SK-N-SH treated with all-trans-retinoic acid at 6 μM for 48 hours (cell line): ENCODE measurements around the gene SLC25A10.

ENCODE experiments used
- ATAC-seq: fragments of 200-7000 bp; cut with Tn5 transposase; 3 replicates; pipeline ENCODE4 v1.9.1; 2020; ENCODE audit warnings: mild to moderate bottlenecking, moderate library complexity
- ARNTL ChIP-seq: fragments of 450-650 bp; formaldehyde crosslinking; IDR thresholded peaks from 2 replicates; pipeline ENCODE4 v1.5.0; 2020; ENCODE audit warnings: low read depth, mild to moderate bottlenecking, moderate library complexity, borderline replicate concordance
- BACH2 ChIP-seq: fragments of 250-450 bp; sonication (Bioruptor Pico); IDR thresholded peaks from 2 replicates; pipeline ENCODE4 v1.9.0; 2021; ENCODE audit warnings: mild to moderate bottlenecking, borderline replicate concordance
- CSDC2 ChIP-seq: fragments of 250-450 bp; sonication (Bioruptor Pico); IDR thresholded peaks from 2 replicates; pipeline ENCODE4 v1.5.0; 2020; ENCODE audit warnings: mild to moderate bottlenecking, moderate library complexity
- ESRRG ChIP-seq: fragments of 250-450 bp; sonication (Bioruptor Pico); IDR thresholded peaks from 2 replicates; pipeline ENCODE4 v1.6.1; 2021; ENCODE audit warnings: mild to moderate bottlenecking
- ISL1 ChIP-seq: fragments of 250-450 bp; sonication (Bioruptor Pico); IDR thresholded peaks from 2 replicates; pipeline ENCODE4 v2.1.2; 2022; ENCODE audit warnings: mild to moderate bottlenecking, moderate library complexity
- OSR1 ChIP-seq: fragments of 250-450 bp; sonication (Bioruptor Pico); IDR thresholded peaks from 2 replicates; pipeline ENCODE4 v1.8.0; 2022; ENCODE audit warnings: moderate library complexity, mild to moderate bottlenecking, inconsistent platforms
- RARB ChIP-seq: fragments of 250-450 bp; sonication (Bioruptor Pico); IDR thresholded peaks from 2 replicates; pipeline ENCODE4 v1.8.0; 2021; ENCODE audit warnings: mild to moderate bottlenecking, moderate library complexity
- TCF4 ChIP-seq: fragments of 250-450 bp; sonication (Bioruptor Pico); IDR thresholded peaks from 2 replicates; pipeline ENCODE4 v1.8.0; 2021; ENCODE audit warnings: mild to moderate bottlenecking, moderate library complexity, borderline replicate concordance
- TOX ChIP-seq: fragments of 250-450 bp; sonication (Bioruptor Pico); IDR thresholded peaks from 2 replicates; pipeline ENCODE4 v1.8.0; 2021; ENCODE audit warnings: mild to moderate bottlenecking, moderate library complexity, borderline replicate concordance
- ZC3H10 ChIP-seq: fragments of 250-450 bp; sonication (Bioruptor Pico); IDR thresholded peaks from 2 replicates; pipeline ENCODE4 v1.5.1; 2021; ENCODE audit warnings: mild to moderate bottlenecking, moderate library complexity
- ZFP3 ChIP-seq: fragments of 250-450 bp; sonication (Bioruptor Pico); IDR thresholded peaks from 2 replicates; pipeline ENCODE4 v1.5.0; 2020; ENCODE audit warnings: mild to moderate bottlenecking, moderate library complexity
- ZNF70 ChIP-seq: fragments of 450-650 bp; formaldehyde crosslinking; IDR thresholded peaks from 2 replicates; pipeline ENCODE4 v1.5.0; 2020; ENCODE audit warnings: mild to moderate bottlenecking, moderate library complexity
- ZNF8 ChIP-seq: fragments of 450-650 bp; formaldehyde crosslinking; IDR thresholded peaks from 2 replicates; pipeline ENCODE4 v1.5.0; 2020; ENCODE audit warnings: mild to moderate bottlenecking, moderate library complexity
- TF ChIP-seq, protein P1 (sequence below): fragments of 250-450 bp; sonication (Bioruptor Pico); IDR thresholded peaks from 2 replicates; pipeline ENCODE4 v1.8.0; 2021; ENCODE audit warnings: low read depth, mild to moderate bottlenecking, moderate library complexity, borderline replicate concordance
- TF ChIP-seq, protein P2 (sequence below): fragments of 250-450 bp; sonication (Bioruptor Pico); IDR thresholded peaks from 2 replicates; pipeline ENCODE4 v1.8.0; 2020; ENCODE audit warnings: mild to moderate bottlenecking, moderate library complexity, borderline replicate concordance
- TF ChIP-seq, protein P3 (sequence below): fragments of 250-450 bp; sonication (Bioruptor Pico); IDR thresholded peaks from 2 replicates; pipeline ENCODE4 v1.5.0; 2020; ENCODE audit warnings: mild to moderate bottlenecking, moderate library complexity

The SLC25A10 gene

DNA sequence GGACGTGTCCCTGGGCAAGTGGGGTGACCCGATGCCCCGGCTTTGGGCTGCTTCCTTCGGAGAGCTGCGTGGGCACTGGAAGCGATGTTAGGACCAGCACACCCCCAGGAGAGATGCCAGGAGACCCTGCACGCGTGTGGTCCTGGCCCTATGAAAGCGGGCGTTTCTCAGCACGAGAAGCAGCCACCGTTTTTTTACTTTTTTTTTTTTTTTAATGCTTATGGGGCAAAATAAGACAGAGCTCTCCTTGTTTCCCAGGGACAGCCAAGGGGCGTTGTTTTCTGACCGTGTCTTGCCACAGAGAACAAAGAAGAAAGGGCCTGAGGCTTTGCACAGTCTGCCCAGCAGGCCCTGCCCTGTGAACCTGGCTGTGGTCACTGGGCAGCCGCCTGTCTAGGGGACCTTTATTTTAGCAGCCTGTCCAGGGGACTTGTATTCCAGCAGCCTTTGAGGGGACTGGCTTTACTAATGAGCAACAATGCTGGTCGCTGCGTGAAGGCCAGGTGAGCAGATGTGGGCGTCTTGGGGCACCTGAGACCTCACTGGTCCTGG, 996 bp downstream of the SLC25A10 start (continued):
- TF ChIP-seq, protein P1, sequence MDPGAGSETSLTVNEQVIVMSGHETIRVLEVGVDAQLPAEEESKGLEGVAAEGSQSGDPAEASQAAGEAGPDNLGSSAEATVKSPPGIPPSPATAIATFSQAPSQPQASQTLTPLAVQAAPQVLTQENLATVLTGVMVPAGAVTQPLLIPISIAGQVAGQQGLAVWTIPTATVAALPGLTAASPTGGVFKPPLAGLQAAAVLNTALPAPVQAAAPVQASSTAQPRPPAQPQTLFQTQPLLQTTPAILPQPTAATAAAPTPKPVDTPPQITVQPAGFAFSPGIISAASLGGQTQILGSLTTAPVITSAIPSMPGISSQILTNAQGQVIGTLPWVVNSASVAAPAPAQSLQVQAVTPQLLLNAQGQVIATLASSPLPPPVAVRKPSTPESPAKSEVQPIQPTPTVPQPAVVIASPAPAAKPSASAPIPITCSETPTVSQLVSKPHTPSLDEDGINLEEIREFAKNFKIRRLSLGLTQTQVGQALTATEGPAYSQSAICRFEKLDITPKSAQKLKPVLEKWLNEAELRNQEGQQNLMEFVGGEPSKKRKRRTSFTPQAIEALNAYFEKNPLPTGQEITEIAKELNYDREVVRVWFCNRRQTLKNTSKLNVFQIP (CRISPR knock-in tag): no peak
- TF ChIP-seq, protein P2, sequence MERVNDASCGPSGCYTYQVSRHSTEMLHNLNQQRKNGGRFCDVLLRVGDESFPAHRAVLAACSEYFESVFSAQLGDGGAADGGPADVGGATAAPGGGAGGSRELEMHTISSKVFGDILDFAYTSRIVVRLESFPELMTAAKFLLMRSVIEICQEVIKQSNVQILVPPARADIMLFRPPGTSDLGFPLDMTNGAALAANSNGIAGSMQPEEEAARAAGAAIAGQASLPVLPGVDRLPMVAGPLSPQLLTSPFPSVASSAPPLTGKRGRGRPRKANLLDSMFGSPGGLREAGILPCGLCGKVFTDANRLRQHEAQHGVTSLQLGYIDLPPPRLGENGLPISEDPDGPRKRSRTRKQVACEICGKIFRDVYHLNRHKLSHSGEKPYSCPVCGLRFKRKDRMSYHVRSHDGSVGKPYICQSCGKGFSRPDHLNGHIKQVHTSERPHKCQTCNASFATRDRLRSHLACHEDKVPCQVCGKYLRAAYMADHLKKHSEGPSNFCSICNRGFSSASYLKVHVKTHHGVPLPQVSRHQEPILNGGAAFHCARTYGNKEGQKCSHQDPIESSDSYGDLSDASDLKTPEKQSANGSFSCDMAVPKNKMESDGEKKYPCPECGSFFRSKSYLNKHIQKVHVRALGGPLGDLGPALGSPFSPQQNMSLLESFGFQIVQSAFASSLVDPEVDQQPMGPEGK: no peak

DNA sequence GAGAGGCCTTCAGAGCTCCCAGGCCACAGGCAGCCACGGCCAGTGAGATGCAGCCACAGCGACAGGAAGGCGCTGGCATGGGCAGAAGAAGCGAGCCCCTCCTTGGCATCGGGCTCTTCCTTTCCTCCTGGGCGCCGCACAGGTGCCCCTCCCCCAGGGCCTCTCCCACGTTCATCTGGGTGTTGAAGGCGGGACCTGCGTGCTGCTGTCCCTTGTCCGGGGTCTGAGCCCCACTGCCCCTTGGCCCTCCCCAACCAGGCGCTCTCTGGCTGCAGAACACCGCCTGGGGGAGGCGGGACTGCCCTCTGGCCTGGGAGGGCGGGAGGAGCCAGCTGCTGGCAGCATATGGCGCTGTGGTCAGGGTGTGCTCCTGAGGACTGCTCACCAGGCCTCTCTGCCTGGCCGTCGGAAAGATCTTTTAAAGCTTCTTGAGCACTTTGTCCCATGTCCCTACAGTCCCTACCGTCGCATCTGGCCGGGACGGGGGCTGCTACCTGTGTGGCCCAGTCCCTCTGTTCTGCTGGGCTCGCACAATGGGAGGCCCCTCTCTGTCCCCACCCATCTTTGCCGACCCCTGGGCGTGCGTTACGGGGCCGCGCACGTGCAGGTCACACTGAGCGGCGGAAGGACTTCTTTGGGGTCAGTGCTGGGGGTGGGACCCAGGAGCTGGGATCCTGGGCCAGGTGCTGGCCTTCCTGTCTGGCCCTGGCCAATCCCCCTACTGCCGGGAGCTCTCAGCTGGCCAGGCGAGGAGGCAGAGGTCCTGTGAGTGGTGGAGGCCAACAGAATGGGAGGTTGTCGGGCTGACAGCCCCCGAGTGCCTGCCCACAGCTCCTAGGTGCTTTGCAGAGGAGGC, 1.7 kb downstream of the SLC25A10 start:
- peak; percentile 0; the same call in 1 of the 3 replicates for ATAC-seq
- TF ChIP-seq TCF4 (CRISPR knock-in tag): no peak
- TF ChIP-seq, protein P1 (CRISPR knock-in tag): no peak

DNA sequence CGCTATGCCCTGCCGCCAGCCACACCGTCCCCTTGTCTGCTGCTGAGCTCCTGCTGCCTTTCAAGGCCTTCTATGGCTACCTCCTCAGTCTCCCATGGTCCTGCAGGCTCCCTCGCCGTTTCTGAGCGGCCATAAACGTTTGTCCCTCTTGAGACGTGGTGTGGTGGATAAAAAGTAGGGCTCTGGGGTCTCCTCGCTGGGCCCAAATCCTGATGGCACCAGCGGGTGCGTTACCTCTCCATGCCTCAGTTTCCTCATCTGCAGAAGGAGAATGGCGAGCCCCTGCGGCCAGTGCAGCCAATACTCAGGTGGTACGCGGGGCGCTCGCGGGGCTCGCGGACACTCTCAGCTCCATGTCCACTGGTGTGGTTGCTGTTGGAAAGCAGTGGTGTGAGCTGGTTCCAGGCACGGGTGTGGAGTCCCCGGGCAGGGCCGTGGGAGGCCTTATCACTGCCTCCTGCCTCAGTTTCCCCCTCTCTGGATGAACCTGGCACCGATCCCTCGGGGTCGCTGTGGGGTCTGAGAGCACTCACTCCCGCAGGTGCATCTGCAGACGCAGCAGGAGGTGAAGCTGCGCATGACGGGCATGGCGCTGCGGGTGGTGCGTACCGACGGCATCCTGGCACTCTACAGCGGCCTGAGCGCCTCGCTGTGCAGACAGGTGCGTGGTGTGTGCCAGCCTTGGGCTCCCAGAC, 2.5 kb downstream of the SLC25A10 start:
- ATAC-seq: no peak
- TF ChIP-seq ZFP3 (CRISPR knock-in tag) (no peak), ESRRG (CRISPR knock-in tag) (no peak), ZNF8 (CRISPR knock-in tag) (no peak), ZC3H10 (CRISPR knock-in tag) (no peak), ISL1 (no peak), ARNTL (CRISPR knock-in tag) (no peak)
- TF ChIP-seq, protein P3, sequence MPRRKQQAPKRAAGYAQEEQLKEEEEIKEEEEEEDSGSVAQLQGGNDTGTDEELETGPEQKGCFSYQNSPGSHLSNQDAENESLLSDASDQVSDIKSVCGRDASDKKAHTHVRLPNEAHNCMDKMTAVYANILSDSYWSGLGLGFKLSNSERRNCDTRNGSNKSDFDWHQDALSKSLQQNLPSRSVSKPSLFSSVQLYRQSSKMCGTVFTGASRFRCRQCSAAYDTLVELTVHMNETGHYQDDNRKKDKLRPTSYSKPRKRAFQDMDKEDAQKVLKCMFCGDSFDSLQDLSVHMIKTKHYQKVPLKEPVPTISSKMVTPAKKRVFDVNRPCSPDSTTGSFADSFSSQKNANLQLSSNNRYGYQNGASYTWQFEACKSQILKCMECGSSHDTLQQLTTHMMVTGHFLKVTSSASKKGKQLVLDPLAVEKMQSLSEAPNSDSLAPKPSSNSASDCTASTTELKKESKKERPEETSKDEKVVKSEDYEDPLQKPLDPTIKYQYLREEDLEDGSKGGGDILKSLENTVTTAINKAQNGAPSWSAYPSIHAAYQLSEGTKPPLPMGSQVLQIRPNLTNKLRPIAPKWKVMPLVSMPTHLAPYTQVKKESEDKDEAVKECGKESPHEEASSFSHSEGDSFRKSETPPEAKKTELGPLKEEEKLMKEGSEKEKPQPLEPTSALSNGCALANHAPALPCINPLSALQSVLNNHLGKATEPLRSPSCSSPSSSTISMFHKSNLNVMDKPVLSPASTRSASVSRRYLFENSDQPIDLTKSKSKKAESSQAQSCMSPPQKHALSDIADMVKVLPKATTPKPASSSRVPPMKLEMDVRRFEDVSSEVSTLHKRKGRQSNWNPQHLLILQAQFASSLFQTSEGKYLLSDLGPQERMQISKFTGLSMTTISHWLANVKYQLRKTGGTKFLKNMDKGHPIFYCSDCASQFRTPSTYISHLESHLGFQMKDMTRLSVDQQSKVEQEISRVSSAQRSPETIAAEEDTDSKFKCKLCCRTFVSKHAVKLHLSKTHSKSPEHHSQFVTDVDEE (CRISPR knock-in tag): no peak
- TF ChIP-seq, protein P2: no peak

DNA sequence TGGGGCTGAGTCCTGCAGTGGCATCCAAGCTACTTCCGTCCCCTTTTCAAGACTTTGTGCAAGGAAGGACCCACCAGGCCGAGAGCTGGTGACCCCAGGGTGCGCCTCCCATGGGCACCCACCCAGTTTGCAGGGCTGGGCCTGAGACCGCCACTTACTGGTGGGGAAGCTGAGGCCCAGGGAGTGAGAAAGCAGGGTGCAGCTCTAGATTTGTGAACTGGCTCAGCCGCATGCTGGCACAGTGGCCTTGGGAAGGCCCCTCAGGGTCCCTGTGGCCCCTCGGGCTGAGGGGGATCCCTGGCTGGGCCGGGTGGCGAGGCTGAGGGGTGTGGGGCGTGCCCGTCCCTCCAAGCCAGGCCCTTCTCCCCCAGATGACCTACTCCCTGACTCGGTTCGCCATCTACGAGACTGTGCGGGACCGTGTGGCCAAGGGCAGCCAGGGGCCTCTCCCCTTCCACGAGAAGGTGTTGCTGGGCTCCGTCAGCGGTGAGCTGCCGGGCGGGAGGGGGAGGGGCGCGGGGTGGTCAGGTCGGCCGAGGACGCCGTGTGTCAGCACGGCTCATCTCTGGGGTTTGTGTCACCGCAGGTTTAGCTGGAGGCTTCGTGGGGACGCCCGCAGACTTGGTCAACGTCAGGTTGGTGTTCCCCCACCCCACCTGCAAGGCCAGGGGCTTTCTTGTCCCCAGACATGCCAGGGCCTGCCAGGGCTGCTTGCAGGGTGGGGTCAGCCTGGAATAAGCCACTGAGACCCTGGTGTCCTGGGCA, 3.2 kb downstream of the SLC25A10 start:
- no peak for ATAC-seq
- TF ChIP-seq TOX (no peak), ISL1 (no peak), ZNF8 (CRISPR knock-in tag) (no peak), RARB (CRISPR knock-in tag) (no peak), ARNTL (CRISPR knock-in tag) (no peak), CSDC2 (no peak), BACH2 (CRISPR knock-in tag) (no peak), ZNF70 (CRISPR knock-in tag) (no peak), ESRRG (CRISPR knock-in tag) (no peak), ZC3H10 (CRISPR knock-in tag) (no peak), OSR1 (CRISPR knock-in tag) (no peak)
- TF ChIP-seq, protein P3 (CRISPR knock-in tag): no peak
- TF ChIP-seq, protein P2: no peak
